Hepatocyte (in vitro differentiated cells): ENCODE data around the gene ABHD3. TPM values are rescaled to one million over a fixed set of nuclear protein-coding genes. Genes with fewer than 3 reads are reported as not detected.

Experiments
- DNase-seq: peaks from one replicate; pipeline ENCODE4 v3.0.0-alpha.2; 2016; ENCODE audit warnings: low spot score
- H2AFZ ChIP-seq: fragments of 200-600 bp; sonication (generic); 2 replicates; pipeline ENCODE4 v1.6.0; 2016; ENCODE audit warnings: antibody characterized with exemption, mild to moderate bottlenecking
- H3K27ac ChIP-seq: fragments of 200-600 bp; sonication (generic); 2 replicates; pipeline ENCODE4 v1.5.1; 2016; ENCODE audit warnings: mild to moderate bottlenecking
- H3K27me3 ChIP-seq: fragments of 200-600 bp; sonication (generic); 2 replicates; pipeline ENCODE4 v1.6.1; 2016
- H3K36me3 ChIP-seq: fragments of 200-600 bp; sonication (generic); replicated peaks from 2 replicates; pipeline ENCODE4 v1.5.1; 2016; ENCODE audit warnings: low read depth; ENCODE audit not compliant: insufficient read depth
- H3K4me1 ChIP-seq: fragments of 200-600 bp; sonication (generic); 2 replicates; pipeline ENCODE4 v1.5.1; 2016; ENCODE audit warnings: mild to moderate bottlenecking, moderate library complexity; ENCODE audit not compliant: insufficient read depth
- H3K4me2 ChIP-seq: fragments of 200-600 bp; sonication (generic); 2 replicates; pipeline ENCODE4 v1.6.0; 2016
- H3K4me3 ChIP-seq: fragments of 200-600 bp; sonication (generic); 2 replicates; pipeline ENCODE4 v1.5.1; 2016; ENCODE audit warnings: mild to moderate bottlenecking
- H3K79me2 ChIP-seq: fragments of 200-600 bp; sonication (generic); 2 replicates; pipeline ENCODE4 v1.6.0; 2017; ENCODE audit warnings: mild to moderate bottlenecking
- H3K9me2 ChIP-seq: fragments of 200-600 bp; sonication (generic); replicated peaks from 2 replicates; pipeline ENCODE4 v1.6.0; 2017; ENCODE audit warnings: mild to moderate bottlenecking; ENCODE audit not compliant: insufficient read depth
- H3K9me3 ChIP-seq: fragments of 200-600 bp; sonication (generic); 2 replicates; pipeline ENCODE4 v1.5.1; 2016; ENCODE audit warnings: low read depth, mild to moderate bottlenecking
- H4K20me1 ChIP-seq: fragments of 200-600 bp; sonication (generic); 2 replicates; pipeline ENCODE4 v1.6.0; 2016; ENCODE audit warnings: mild to moderate bottlenecking; ENCODE audit not compliant: insufficient read depth, poor library complexity, severe bottlenecking
- EZH2 ChIP-seq: fragments of 200-600 bp; sonication (generic); IDR thresholded peaks from 2 replicates; pipeline ENCODE4 v1.6.1; 2016; ENCODE audit warnings: antibody characterized with exemption, mild to moderate bottlenecking, borderline replicate concordance
- EZH2phosphoT487 ChIP-seq: fragments of 200-600 bp; sonication (generic); IDR thresholded peaks from one replicate; pipeline ENCODE4 v1.6.1; 2018; ENCODE audit warnings: antibody characterized with exemption, mild to moderate bottlenecking, low read depth, moderate library complexity; ENCODE audit not compliant: unreplicated experiment, severe bottlenecking
- WGBS: methylation state at CpG from one replicate; pipeline ENCODE4 v1.1.6; 2016; ENCODE audit warnings: low lambda C conversion rate; ENCODE audit errors: missing lambda C conversion rate; 5-methylcytosine and 5-hydroxymethylcytosine counted together
- polyA plus RNA-seq: library from polyadenylated mRNA; unstranded; fragments of >200 nt; fragmentation: Nextera tagmentation; extraction: Ambion mirVana; gene quantifications from 2 replicates; pipeline ENCODE4 v1.2.1, GENCODE V29; 2016
- total RNA-seq: library from RNA; depleted of rRNA; stranded (reverse); fragments of >200 nt; gene quantifications from 2 replicates; pipeline ENCODE4 v1.2.3, GENCODE V29; 2014
- TF ChIP-seq, protein P1 (sequence below): fragments of 200-600 bp; sonication (generic); IDR thresholded peaks from 2 replicates; pipeline ENCODE4 v1.5.1; 2016; ENCODE audit warnings: antibody characterized with exemption, mild to moderate bottlenecking; ENCODE audit not compliant: poor library complexity

The ABHD3 gene
- total and polyA plus RNA-seq, 2 experiments from 2014 or later: 45.9 to 60.1 TPM

GRCh38 chr18:21745231-21745630 lies 40.7 kb upstream of the ABHD3 start:
- Histone ChIP-seq H3K27ac (no peak overlapping the region), H3K36me3 (no peaks in the 10 kb centered on the region), H3K9me3 (no peaks in the 10 kb centered on the region), H3K27me3 (no peaks in the 10 kb centered on the region), H3K4me3 (no peak overlapping the region), H3K9me2 (no peaks in the 10 kb centered on the region), H3K4me2 (no peak overlapping the region), H3K4me1 (peaks cover 9% of the 10 kb centered on the region), H2AFZ (no peak overlapping the region), H4K20me1 (peaks cover 77% of the 10 kb centered on the region), H3K79me2 (peaks cover 89% of the 10 kb centered on the region)
- DNase-seq: no peak
- no peak for TF ChIP-seq EZH2
- TF ChIP-seq, protein P1, sequence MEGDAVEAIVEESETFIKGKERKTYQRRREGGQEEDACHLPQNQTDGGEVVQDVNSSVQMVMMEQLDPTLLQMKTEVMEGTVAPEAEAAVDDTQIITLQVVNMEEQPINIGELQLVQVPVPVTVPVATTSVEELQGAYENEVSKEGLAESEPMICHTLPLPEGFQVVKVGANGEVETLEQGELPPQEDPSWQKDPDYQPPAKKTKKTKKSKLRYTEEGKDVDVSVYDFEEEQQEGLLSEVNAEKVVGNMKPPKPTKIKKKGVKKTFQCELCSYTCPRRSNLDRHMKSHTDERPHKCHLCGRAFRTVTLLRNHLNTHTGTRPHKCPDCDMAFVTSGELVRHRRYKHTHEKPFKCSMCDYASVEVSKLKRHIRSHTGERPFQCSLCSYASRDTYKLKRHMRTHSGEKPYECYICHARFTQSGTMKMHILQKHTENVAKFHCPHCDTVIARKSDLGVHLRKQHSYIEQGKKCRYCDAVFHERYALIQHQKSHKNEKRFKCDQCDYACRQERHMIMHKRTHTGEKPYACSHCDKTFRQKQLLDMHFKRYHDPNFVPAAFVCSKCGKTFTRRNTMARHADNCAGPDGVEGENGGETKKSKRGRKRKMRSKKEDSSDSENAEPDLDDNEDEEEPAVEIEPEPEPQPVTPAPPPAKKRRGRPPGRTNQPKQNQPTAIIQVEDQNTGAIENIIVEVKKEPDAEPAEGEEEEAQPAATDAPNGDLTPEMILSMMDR: no peak
- no peak for TF ChIP-seq EZH2phosphoT487
- 94% methylated on average over 5 of the region's 5 CpGs for WGBS

- Histone ChIP-seq H3K4me3 (no peak overlapping the region), H3K9me3 (no peaks in the 10 kb centered on the region), H3K27me3 (no peaks in the 10 kb centered on the region), H3K9me2 (no peaks in the 10 kb centered on the region), H3K79me2 (peaks cover 70% of the 10 kb centered on the region), H3K4me1 (peaks cover 13% of the 10 kb centered on the region), H2AFZ (no peak overlapping the region), H3K27ac (no peak overlapping the region), H3K36me3 (no peaks in the 10 kb centered on the region), H4K20me1 (peaks cover 67% of the 10 kb centered on the region), H3K4me2 (peak overlapping the region; percentile 92)
- WGBS: 77% methylated on average over 7 of the region's 7 CpGs
- TF ChIP-seq, protein P1: no peak
- no peak for TF ChIP-seq EZH2phosphoT487
- TF ChIP-seq EZH2: no peak
- no peak for DNase-seq
Observed at GRCh38 chr18:21743166-21743832, 38.7 kb upstream of the ABHD3 start.

DNA sequence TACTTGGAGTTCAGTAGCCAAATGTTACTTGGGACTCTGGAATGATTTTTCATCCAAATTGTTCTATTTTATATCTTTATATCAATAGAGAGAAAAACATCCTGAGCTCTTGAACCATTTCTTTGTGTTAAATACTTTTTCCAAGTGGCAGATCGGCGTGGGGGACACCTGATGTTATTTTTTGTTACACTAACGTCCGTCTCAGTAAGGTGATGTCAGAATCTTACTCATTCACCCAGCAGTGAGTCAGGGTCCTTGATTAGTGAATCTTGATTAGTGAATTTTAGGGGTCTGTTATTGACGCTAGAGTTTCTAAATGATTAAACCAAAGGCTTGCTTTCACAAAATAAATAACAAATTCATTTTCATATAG lies 37.7 kb upstream of the ABHD3 start:
- Histone ChIP-seq H3K4me3 (peak overlapping the region; percentile 62), H3K4me2 (peak overlapping the region; percentile 92), H3K36me3 (no peaks in the 10 kb centered on the region), H4K20me1 (peaks cover 58% of the 10 kb centered on the region), H3K9me2 (no peaks in the 10 kb centered on the region), H3K4me1 (peaks cover 11% of the 10 kb centered on the region), H2AFZ (no peak overlapping the region), H3K27me3 (no peaks in the 10 kb centered on the region), H3K9me3 (no peaks in the 10 kb centered on the region), H3K27ac (peak overlapping the region; percentile 98), H3K79me2 (peaks cover 60% of the 10 kb centered on the region)
- 40% methylated on average over 5 of the region's 5 CpGs for WGBS
- peak; percentile 15 for DNase-seq
- TF ChIP-seq, protein P1: no peak
- no peak for TF ChIP-seq EZH2phosphoT487
- TF ChIP-seq EZH2: no peak
